Stomach (tissue), 9 donors: ENCODE data around the gene NFATC2. TPM values are rescaled to one million over a fixed set of nuclear protein-coding genes. Genes with fewer than 3 reads are reported as not detected.
A peak's percentile ranks its signal among the peaks of the same experiment; 100 is the strongest.

ENCODE experiments used
- DNase-seq, 2 donors: peaks; one replicate each; pipeline versions ENCODE4 v3.0.0 to v3.0.0-alpha.2; 2013 to 2019
- H3K27ac ChIP-seq, 5 donors: fragments of 200-600 bp in 4 of 5; sonication (generic) in 4 of 5; one replicate each; pipeline ENCODE4 v1.5.1; 2013 to 2019; ENCODE audit warnings: mild to moderate bottlenecking in 1 of 5, moderate library complexity in 1 of 5
- H3K27me3 ChIP-seq, 3 donors: fragments of 200-600 bp; sonication (generic); one replicate each; pipeline ENCODE4 v1.5.1; 2017 to 2019; ENCODE audit warnings: mixed run types in 1 of 3
- H3K36me3 ChIP-seq, 4 donors: fragments of 200-600 bp; sonication (generic); 1 replicate in 3 of 4; 2 replicates in 1 of 4; pipeline ENCODE4 v1.5.1; 2016 to 2019
- H3K4me1 ChIP-seq, 4 donors: fragments of 200-600 bp; sonication (generic); one replicate each; pipeline ENCODE4 v1.5.1; 2016 to 2019
- H3K4me3 ChIP-seq, 4 donors: fragments of 200-600 bp; sonication (generic) in 3 of 4; one replicate each; pipeline ENCODE4 v1.5.1; 2016 to 2019; ENCODE audit warnings: mild to moderate bottlenecking in 1 of 4
- H3K9me3 ChIP-seq, 4 donors: fragments of 200-600 bp; sonication (generic); one replicate each; pipeline ENCODE4 v1.5.1; 2016 to 2019
- EP300 ChIP-seq: sonication (generic); formaldehyde crosslinking; IDR thresholded peaks from one replicate; pipeline ENCODE4 v1.6.1; 2017; ENCODE audit warnings: antibody characterized with exemption
- POLR2A ChIP-seq, 4 donors: fragments of 450-650 bp; IDR thresholded peaks; one replicate each; pipeline ENCODE4 v1.6.1; 2016; ENCODE audit warnings: antibody characterized with exemption in 4 of 4, control low read depth in 2 of 4, mild to moderate bottlenecking in 1 of 4, moderate library complexity in 1 of 4
- POLR2AphosphoS5 ChIP-seq, 3 donors: sonication (generic); formaldehyde crosslinking; IDR thresholded peaks; one replicate each; pipeline ENCODE4 v1.6.1; 2016; ENCODE audit warnings: antibody characterized with exemption in 3 of 3
- WGBS, 5 donors: extraction: QIAGEN DNeasy Blood & Tissue Kit in 3 of 5; methylation state at CpG; one replicate each; pipeline versions ENCODE4 v1.1.5 to v1.1.7; 2013 to 2018; 5-methylcytosine and 5-hydroxymethylcytosine counted together
- intact Hi-C: fragments of 100-400 bp; cut with DNase I; formaldehyde crosslinking; loops from one replicate; pipeline ENCODE4 v1.15.1; 2023; ENCODE audit warnings: low total_unique reads
- polyA plus RNA-seq, 3 donors: library from polyadenylated mRNA; stranded (reverse); fragments of 200-250 nt; gene quantifications; one replicate each; pipeline ENCODE4 v1.2.3, GENCODE V29; 2013
- total RNA-seq, 5 donors: library from RNA; depleted of rRNA; stranded (reverse); fragments of >200 nt; gene quantifications; one replicate each; pipeline versions ENCODE4 v1.1.0 to v1.2.3, GENCODE V29; 2014 to 2016
- TF ChIP-seq, protein P1 (sequence below), 7 experiments: fragments of 450-650 bp in 4 of 7; fragments of 200-600 bp in 3 of 7; sonication (generic) in 3 of 7; IDR thresholded peaks; one replicate each; pipeline ENCODE4 v1.5.1; 2016 to 2019; ENCODE audit warnings: antibody characterized with exemption in 7 of 7, control low read depth in 2 of 7, mild to moderate bottlenecking in 1 of 7
- donor health status: healthy with polysubstance abuse.
- donor health status: Bipolar disorder and iron deficiency.
- donor health status: healthy.

The NFATC2 gene
- total and polyA plus RNA-seq, 8 donors = 1.4 to 31.9 (median 8.6) TPM

DNA sequence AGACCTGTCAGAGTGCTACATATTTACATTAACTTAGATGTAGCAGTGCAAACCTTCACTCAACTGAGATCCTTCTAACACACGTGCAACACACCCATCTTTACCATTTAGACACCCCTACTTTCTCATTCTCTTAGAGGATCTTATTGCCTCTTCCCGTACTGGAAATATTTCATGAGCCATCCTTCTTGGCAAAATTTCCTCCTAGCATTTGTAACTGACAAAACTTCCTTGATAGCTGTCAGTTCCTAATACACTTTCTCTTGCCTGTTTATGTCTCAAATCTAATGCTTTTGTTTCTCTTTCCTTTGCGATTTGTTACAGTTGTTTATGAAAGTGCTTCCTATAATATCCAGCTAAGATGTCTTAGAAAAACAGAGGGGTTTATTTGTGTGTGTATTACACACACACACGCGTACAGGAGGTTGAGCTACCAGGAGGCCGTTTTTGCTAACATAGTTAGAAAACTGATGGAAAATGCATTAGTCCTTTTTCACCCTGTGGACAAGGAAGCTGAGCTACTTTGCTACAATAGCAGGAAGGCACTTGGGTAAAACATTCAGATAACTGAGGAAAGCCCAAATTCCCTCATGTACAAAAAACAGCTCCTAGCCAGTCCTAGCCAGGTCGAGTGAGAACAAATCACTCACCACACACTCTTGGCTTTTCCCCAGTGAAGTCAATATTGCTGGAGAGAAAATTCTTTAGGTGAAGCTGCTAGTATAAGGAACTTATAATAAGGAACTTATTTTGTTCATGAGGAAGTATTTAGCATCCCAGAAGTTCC lies 153.6 kb downstream of the NFATC2 start:
- intact Hi-C loops = no loop called here
- H3K27ac ChIP-seq = peak overlapping the region; percentile 36 to 78 (median 47)
- peaks cover 13 to 39% (median 21%) of the 10 kb centered on the region in 4 donors for H3K4me1 ChIP-seq
- peaks cover 0 to 14% (median 12%) of the 10 kb centered on the region in 4 donors for H3K36me3 ChIP-seq
- H3K4me3 ChIP-seq = no peak overlapping the region
- TF ChIP-seq EP300 (no peak), POLR2A (IDR thresholded peaks at IDR 0.05) (no peak), POLR2AphosphoS5 (IDR thresholded peaks at IDR 0.05) (no peak)
- TF ChIP-seq, protein P1, sequence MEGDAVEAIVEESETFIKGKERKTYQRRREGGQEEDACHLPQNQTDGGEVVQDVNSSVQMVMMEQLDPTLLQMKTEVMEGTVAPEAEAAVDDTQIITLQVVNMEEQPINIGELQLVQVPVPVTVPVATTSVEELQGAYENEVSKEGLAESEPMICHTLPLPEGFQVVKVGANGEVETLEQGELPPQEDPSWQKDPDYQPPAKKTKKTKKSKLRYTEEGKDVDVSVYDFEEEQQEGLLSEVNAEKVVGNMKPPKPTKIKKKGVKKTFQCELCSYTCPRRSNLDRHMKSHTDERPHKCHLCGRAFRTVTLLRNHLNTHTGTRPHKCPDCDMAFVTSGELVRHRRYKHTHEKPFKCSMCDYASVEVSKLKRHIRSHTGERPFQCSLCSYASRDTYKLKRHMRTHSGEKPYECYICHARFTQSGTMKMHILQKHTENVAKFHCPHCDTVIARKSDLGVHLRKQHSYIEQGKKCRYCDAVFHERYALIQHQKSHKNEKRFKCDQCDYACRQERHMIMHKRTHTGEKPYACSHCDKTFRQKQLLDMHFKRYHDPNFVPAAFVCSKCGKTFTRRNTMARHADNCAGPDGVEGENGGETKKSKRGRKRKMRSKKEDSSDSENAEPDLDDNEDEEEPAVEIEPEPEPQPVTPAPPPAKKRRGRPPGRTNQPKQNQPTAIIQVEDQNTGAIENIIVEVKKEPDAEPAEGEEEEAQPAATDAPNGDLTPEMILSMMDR (IDR thresholded peaks at IDR 0.05) = no peak
- peak in 1 of 2 donors; percentile 29 for DNase-seq
- WGBS, 5 donors = 27 to 48% (median 39%) methylated on average over 7 of the region's 7 CpGs
- H3K9me3 ChIP-seq = no peaks in the 10 kb centered on the region
- H3K27me3 ChIP-seq = no peaks in the 10 kb centered on the region

DNA sequence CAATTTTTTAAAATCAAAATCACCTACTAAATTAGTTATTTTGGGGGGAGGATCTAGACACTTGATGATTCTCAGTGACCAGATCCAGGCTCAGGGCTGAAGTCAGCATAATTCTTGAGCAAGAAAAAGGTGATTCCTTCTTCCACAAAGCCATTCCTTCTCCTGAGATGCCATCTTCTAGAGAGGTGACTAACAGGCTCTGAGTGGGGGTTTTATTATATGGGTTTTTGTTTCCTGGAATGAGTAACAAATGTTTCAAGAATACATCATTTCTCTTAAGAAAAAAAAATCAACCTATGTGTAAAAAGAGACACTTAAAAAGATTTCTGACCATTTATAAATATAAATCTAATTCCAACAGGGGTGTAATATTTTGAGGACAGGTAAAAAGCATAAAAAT lies 154.3 kb downstream of the NFATC2 start:
- intact Hi-C loops = no loop called here
- H3K4me3 ChIP-seq = no peak overlapping the region
- no peak for DNase-seq
- peaks cover 0 to 14% (median 12%) of the 10 kb centered on the region in 4 donors for H3K36me3 ChIP-seq
- TF ChIP-seq, protein P1 (IDR thresholded peaks at IDR 0.05) = no peak
- no peak for TF ChIP-seq POLR2AphosphoS5 (IDR thresholded peaks at IDR 0.05)
- no peak for TF ChIP-seq EP300
- TF ChIP-seq POLR2A (IDR thresholded peaks at IDR 0.05) = no peak
- no peaks in the 10 kb centered on the region for H3K27me3 ChIP-seq
- H3K9me3 ChIP-seq = no peaks in the 10 kb centered on the region
- peaks cover 20 to 46% (median 27%) of the 10 kb centered on the region in 4 donors for H3K4me1 ChIP-seq
- peak overlapping the region in 2 of 5 donors; percentile 73 to 78 for H3K27ac ChIP-seq

DNA sequence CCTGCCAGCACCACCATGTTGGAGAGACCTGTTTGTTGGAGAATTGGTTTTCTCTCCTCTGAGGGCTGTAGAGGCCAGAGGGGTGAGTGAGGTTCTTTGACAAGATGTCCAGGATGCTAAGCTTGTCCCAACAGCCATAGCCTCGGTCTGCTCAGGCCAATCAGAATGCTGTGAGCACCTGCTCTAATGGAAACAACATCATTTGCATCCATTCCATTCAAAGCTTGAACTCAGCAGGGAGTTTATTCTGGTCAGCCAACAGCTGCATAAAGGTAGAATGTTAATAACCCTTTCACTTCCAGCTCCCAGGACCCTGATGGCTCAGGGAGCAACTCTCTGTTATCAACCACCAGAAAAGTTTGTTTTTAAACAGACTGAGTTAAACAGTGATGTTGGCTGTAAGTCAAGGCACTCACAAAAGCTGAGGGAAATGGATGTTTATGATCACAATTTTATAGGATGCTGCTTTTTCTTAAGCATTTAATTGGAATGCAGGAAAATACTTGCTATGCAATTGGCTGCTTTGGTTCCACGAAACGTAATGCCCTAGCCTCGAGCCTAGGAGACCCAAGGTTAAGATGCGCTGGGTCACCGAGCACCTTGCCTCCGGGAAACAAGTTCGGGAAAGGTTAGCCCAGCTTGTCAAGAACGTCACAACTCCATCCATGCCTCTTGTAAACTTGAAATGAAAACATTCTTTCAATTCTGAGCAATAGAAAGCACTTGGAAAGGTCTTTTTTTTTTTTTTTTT lies 155.2 kb downstream of the NFATC2 start:
- H3K4me3 ChIP-seq = no peak overlapping the region
- no peak for TF ChIP-seq POLR2A (IDR thresholded peaks at IDR 0.05)
- no peak for TF ChIP-seq POLR2AphosphoS5 (IDR thresholded peaks at IDR 0.05)
- no peak for TF ChIP-seq EP300
- TF ChIP-seq, protein P1 (IDR thresholded peaks at IDR 0.05) = no peak
- peaks cover 0 to 10% (median 9%) of the 10 kb centered on the region in 4 donors for H3K36me3 ChIP-seq
- intact Hi-C loops = no loop called here
- no peaks in the 10 kb centered on the region for H3K27me3 ChIP-seq
- H3K27ac ChIP-seq = no peak overlapping the region
- peaks cover 27 to 55% (median 36%) of the 10 kb centered on the region in 4 donors for H3K4me1 ChIP-seq
- no peaks in the 10 kb centered on the region for H3K9me3 ChIP-seq
- no peak for DNase-seq
- WGBS, 5 donors = 71 to 79% (median 75%) methylated on average over 9 of the region's 9 CpGs

DNA sequence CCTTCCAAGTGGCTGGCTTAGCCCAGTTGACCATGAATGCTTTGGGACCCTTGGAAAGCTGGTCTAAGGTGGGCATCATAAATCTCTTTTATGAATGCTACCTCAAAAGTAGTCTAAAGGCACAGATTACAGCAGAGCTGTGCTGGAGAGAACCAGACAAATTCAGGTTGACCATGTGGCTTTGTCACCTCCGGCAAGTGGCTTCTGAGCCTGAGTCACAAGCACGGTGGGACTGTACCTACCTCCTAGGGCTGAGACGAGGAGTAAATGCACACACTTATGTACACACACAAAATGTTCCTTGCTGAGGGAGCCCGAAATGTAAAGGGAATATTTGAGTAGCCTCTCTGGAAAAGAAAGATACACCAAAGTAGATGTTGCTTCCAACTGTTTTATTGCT lies 155.9 kb downstream of the NFATC2 start:
- no peaks in the 10 kb centered on the region for H3K27me3 ChIP-seq
- DNase-seq = no peak
- intact Hi-C loops = no loop called here
- no peak overlapping the region for H3K4me3 ChIP-seq
- H3K36me3 ChIP-seq = peaks cover 0 to 10% (median 9%) of the 10 kb centered on the region in 4 donors
- WGBS, 5 donors = 72 to 83% (median 77%) methylated on average over 4 of the region's 4 CpGs
- TF ChIP-seq POLR2AphosphoS5 (IDR thresholded peaks at IDR 0.05) = no peak
- TF ChIP-seq, protein P1 (IDR thresholded peaks at IDR 0.05) = no peak
- TF ChIP-seq POLR2A (IDR thresholded peaks at IDR 0.05) = no peak
- TF ChIP-seq EP300 = no peak
- peaks cover 27 to 56% (median 36%) of the 10 kb centered on the region in 4 donors for H3K4me1 ChIP-seq
- no peak overlapping the region for H3K27ac ChIP-seq
- H3K9me3 ChIP-seq = no peaks in the 10 kb centered on the region
